Measurements from ENCODE around the gene GPATCH3. TPM values are rescaled to one million over a fixed set of nuclear protein-coding genes. Genes with fewer than 3 reads are reported as not detected.

The GPATCH3 gene
- total and polyA plus RNA-seq, 2 of the 4 experiments (the other 2 are of a cell fraction): 5.2 to 8.0 TPM

GRCh38 chr1:26877326-26877725, 22.9 kb downstream of the GPATCH3 start:
- Histone ChIP-seq H4K91ac (ENCODE audit: insufficient read depth, low read depth, low read length) (no peak overlapping the region), H3K4ac (ENCODE audit: low read depth, low read length) (no peak overlapping the region), H3K4me2 (ENCODE audit: low read depth, low read length) (no peak overlapping the region), H3K56ac (ENCODE audit: extremely low read depth, insufficient read depth, low read length) (no peak overlapping the region), H4K20me1 (ENCODE audit: insufficient read depth, low read length) (peaks cover 5% of the 10 kb centered on the region; the same call in 1 of the 2 replicates), H2AK5ac (ENCODE audit: low read depth, low read length) (no peak overlapping the region), H4K8ac (ENCODE audit: low read depth in 2 of 2, low read length in 2 of 2) (no peak overlapping the region), H3K27me3 (ENCODE audit: control insufficient read depth, insufficient read depth, low read length) (no peaks in the 10 kb centered on the region), H3K4me3 (ENCODE audit: insufficient read depth, low read depth, low read length) (no peak overlapping the region), H2BK15ac (ENCODE audit: low read depth, low read length) (no peak overlapping the region), H2BK20ac (ENCODE audit: low read depth, low read length) (no peak overlapping the region), H2AK9ac (replicated peaks; ENCODE audit: low read depth, low read length, poor library complexity) (no peak overlapping the region), H2AFZ (replicated peaks; ENCODE audit: low read length, poor library complexity) (no peak overlapping the region), H4K5ac (ENCODE audit: low read depth, low read length) (no peak overlapping the region), H3K79me1 (ENCODE audit: low read depth in 1 of 2, low read length in 2 of 2) (peaks cover 7 to 22% of the 10 kb centered on the region in 2 experiments), H3K27ac (ENCODE audit: insufficient read depth, low read length) (no peak overlapping the region), H3K14ac (replicated peaks; ENCODE audit: low read depth, low read length) (no peak overlapping the region), H3K4me1 (ENCODE audit: control insufficient read depth, insufficient read depth, low read length) (no peaks in the 10 kb centered on the region), H2BK120ac (ENCODE audit: low read depth, low read length) (no peak overlapping the region), H3K9me1 (ENCODE audit: insufficient read depth, low read length) (no peaks in the 10 kb centered on the region), H3K9ac (ENCODE audit: low read depth, low read length) (no peak overlapping the region), H3K36me3 (ENCODE audit: control insufficient read depth, insufficient read depth, low read length) (peaks cover 34% of the 10 kb centered on the region), H3K9me3 (ENCODE audit: control insufficient read depth, insufficient read depth, low read length) (no peaks in the 10 kb centered on the region), H3K23ac (ENCODE audit: low read depth, low read length) (no peak overlapping the region), H3K18ac (ENCODE audit: low read depth, low read length) (no peak overlapping the region), H2BK5ac (ENCODE audit: low read depth, low read length, poor library complexity, severe bottlenecking) (no peak overlapping the region)
- no peak for ATAC-seq (ENCODE audit: low read depth)
- ChIA-PET POLR2A (ENCODE audit: unreplicated experiment) (interaction anchor here (0.6 kb wide), 1 partner anchor 292 kb away, joined by 9 read pairs; no protein-coding TSS in a partner anchor), CTCF (no interaction called here)
- in situ Hi-C loops (cut with MboI; ENCODE audit: low sequenced_read_pairs): loop anchor here (10.0 kb wide), 1 partner anchor 273 kb away; no protein-coding TSS in a partner anchor
- BruUV-seq (replicated peaks): no TSS peak
- intact Hi-C loops (cut with micrococcal nuclease): no loop called here
- DNase-seq: no peak
- TF ChIP-seq RAD21 (IDR thresholded peaks at IDR 0.05; ENCODE audit: low read length) (no peak), USF2 (IDR thresholded peaks at IDR 0.05; ENCODE audit: low read depth, low read length) (no peak), CTCF (conservative IDR thresholded peaks at IDR 0.05; ENCODE audit: low read depth, low read length) (no peak), MXI1 (IDR thresholded peaks at IDR 0.05; ENCODE audit: borderline replicate concordance, low read depth, low read length) (no peak), BHLHE40 (IDR thresholded peaks at IDR 0.05; ENCODE audit: low read depth, low read length) (no peak), CHD1 (IDR thresholded peaks at IDR 0.05; ENCODE audit: low read depth, low read length) (no peak), MAFK (IDR thresholded peaks at IDR 0.05; ENCODE audit: low read depth, low read length) (no peak), ELK1 (IDR thresholded peaks at IDR 0.05; ENCODE audit: borderline replicate concordance, low read depth, low read length) (no peak), FOS (IDR thresholded peaks at IDR 0.05; ENCODE audit: low read depth, low read length) (no peak), RCOR1 (IDR thresholded peaks at IDR 0.05; ENCODE audit: insufficient replicate concordance, low read length) (no peak), POLR2A (IDR thresholded peaks at IDR 0.05; ENCODE audit: low read depth, low read length) (no peak), CEBPB (IDR thresholded peaks at IDR 0.05; ENCODE audit: low read depth, low read length) (no peak), RFX5 (IDR thresholded peaks at IDR 0.05; ENCODE audit: low read depth, low read length) (no peak), MAZ (IDR thresholded peaks at IDR 0.05; ENCODE audit: borderline replicate concordance, low read depth, low read length) (no peak), SMC3 (IDR thresholded peaks at IDR 0.05; ENCODE audit: low read depth, low read length) (no peak), NFE2L2 (IDR thresholded peaks at IDR 0.05; ENCODE audit: low read depth, low read length) (no peak)
- dilution Hi-C loops (cut with HindIII; ENCODE audit: low sequenced_read_pairs, unreplicated experiment): no loop called here
- no CpG with 5 or more reads among the region's 2 CpGs for WGBS, 2 experiments (ENCODE audit: extremely low coverage in 2 of 2, insufficient read length in 1 of 2)

Measured in IMR-90 (cell line).